ENCODE data around the gene SULF2. TPM values are rescaled to one million over a fixed set of nuclear protein-coding genes. Genes with fewer than 3 reads are reported as not detected.

The SULF2 gene
- total and polyA plus RNA-seq, 2 of the 4 experiments (the other 2 are of a cell fraction) = 0.54 to 0.77 TPM

DNA sequence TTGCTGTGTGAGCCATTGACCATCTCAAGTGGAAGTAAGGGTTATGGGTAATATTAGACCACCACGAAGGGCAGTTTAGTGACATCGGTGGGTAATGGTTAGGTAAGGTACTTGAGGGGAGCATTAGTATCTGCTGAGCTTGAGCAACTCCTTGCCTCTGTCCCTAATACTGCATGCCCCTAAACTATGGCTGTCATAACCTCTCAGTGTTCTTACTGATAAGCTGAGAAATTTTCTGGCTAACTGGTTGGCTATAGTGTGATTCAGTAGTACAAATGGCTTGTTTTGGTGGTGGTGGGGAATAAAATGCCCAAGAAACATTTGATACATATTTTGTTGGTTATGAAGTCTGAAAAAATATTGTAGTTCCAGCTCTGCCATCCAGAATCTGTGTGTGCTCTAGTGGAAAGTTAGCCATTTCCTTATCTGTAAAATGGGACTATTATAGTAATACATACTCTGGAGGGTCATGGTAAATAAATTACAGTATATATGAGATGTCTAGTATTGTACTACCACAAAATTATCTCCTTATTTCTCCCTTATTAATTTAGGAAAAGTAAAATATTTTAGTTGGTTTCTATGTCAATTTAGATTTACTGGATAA lies 170.5 kb downstream of the SULF2 start:
- peaks cover 10 to 25% of the 10 kb centered on the region in 2 experiments; a peak in 3 of 4 replicates for H3K79me1 ChIP-seq (ENCODE audit: low read depth in 1 of 2, low read length in 2 of 2)

More for the DNA sequence above, 170.5 kb downstream of the SULF2 start:
- H3K9ac ChIP-seq (ENCODE audit: low read depth, low read length) = no peak overlapping the region
- ATAC-seq (ENCODE audit: low read depth) (no peak), DNase-seq (no peak)
- dilution Hi-C loops (cut with HindIII; ENCODE audit: low sequenced_read_pairs, unreplicated experiment) (no loop called here), intact Hi-C loops (cut with micrococcal nuclease) (no loop called here), in situ Hi-C loops (cut with MboI; ENCODE audit: low sequenced_read_pairs) (no loop called here)
- no peak overlapping the region for H2BK20ac ChIP-seq (ENCODE audit: low read depth, low read length)
- no peak overlapping the region for H2AK5ac ChIP-seq (ENCODE audit: low read depth, low read length)
- CTCF ChIA-PET = no interaction called here
- H2BK5ac ChIP-seq (ENCODE audit: low read depth, low read length, poor library complexity, severe bottlenecking) = no peak overlapping the region
- H3K27ac ChIP-seq (ENCODE audit: insufficient read depth, low read length) = no peak overlapping the region
- no peak overlapping the region for H2AFZ ChIP-seq (replicated peaks; ENCODE audit: low read length, poor library complexity)
- H3K9me1 ChIP-seq (ENCODE audit: insufficient read depth, low read length) = peaks cover 5% of the 10 kb centered on the region; the same call in 1 of the 2 replicates
- H3K9me3 ChIP-seq (ENCODE audit: control insufficient read depth, insufficient read depth, low read length) = no peaks in the 10 kb centered on the region
- no peak overlapping the region for H4K5ac ChIP-seq (ENCODE audit: low read depth, low read length)
- no peak overlapping the region for H4K8ac ChIP-seq (ENCODE audit: low read depth in 2 of 2, low read length in 2 of 2)
- POLR2A ChIA-PET (ENCODE audit: unreplicated experiment) = no interaction called here
- no CpG with 5 or more reads among the region's 2 CpGs for WGBS, 2 experiments (ENCODE audit: extremely low coverage in 2 of 2, insufficient read length in 1 of 2)
- H3K4me1 ChIP-seq (ENCODE audit: control insufficient read depth, insufficient read depth, low read length) = peaks cover 5% of the 10 kb centered on the region
- TF ChIP-seq FOS (IDR thresholded peaks at IDR 0.05; ENCODE audit: low read depth, low read length) (no peak), RFX5 (IDR thresholded peaks at IDR 0.05; ENCODE audit: low read depth, low read length) (no peak), RCOR1 (IDR thresholded peaks at IDR 0.05; ENCODE audit: insufficient replicate concordance, low read length) (no peak)
- H3K4ac ChIP-seq (ENCODE audit: low read depth, low read length) = no peak overlapping the region
- no peak overlapping the region for H2AK9ac ChIP-seq (replicated peaks; ENCODE audit: low read depth, low read length, poor library complexity)
- H3K23ac ChIP-seq (ENCODE audit: low read depth, low read length) = no peak overlapping the region
- no peak overlapping the region for H3K18ac ChIP-seq (ENCODE audit: low read depth, low read length)
- no peaks in the 10 kb centered on the region for H3K36me3 ChIP-seq (ENCODE audit: control insufficient read depth, insufficient read depth, low read length)
- no peak overlapping the region for H3K4me3 ChIP-seq (ENCODE audit: insufficient read depth, low read depth, low read length)
- no peak overlapping the region for H4K91ac ChIP-seq (ENCODE audit: insufficient read depth, low read depth, low read length)
- no peak overlapping the region for H3K56ac ChIP-seq (ENCODE audit: extremely low read depth, insufficient read depth, low read length)
- H3K4me2 ChIP-seq (ENCODE audit: low read depth, low read length) = no peak overlapping the region
- no peaks in the 10 kb centered on the region; the same call in 1 of the 2 replicates for H4K20me1 ChIP-seq (ENCODE audit: insufficient read depth, low read length)
- 0 out of 2 replicates have a peak overlapping the region, but pooled peaks have one; percentile 35 for H3K14ac ChIP-seq (replicated peaks; ENCODE audit: low read depth, low read length)
- BruUV-seq (replicated peaks) = no TSS peak
- no peaks in the 10 kb centered on the region for H3K27me3 ChIP-seq (ENCODE audit: control insufficient read depth, insufficient read depth, low read length)
- no peak overlapping the region for H2BK120ac ChIP-seq (ENCODE audit: low read depth, low read length)
- H2BK15ac ChIP-seq (ENCODE audit: low read depth, low read length) = no peak overlapping the region

All from IMR-90 (cell line).